ENCODE results near the gene KCTD16. TPM values are rescaled to one million over a fixed set of nuclear protein-coding genes. Genes with fewer than 3 reads are reported as not detected.

The KCTD16 gene
- total RNA-seq, 2 donors from 2014 or later = 0.14 to 0.62 TPM

- H3K36me3 ChIP-seq = no peaks in the 10 kb centered on the region
- no peaks in the 10 kb centered on the region for H3K9me3 ChIP-seq
- no peak for DNase-seq (ENCODE audit: low spot score)
- H3K4me1 ChIP-seq (replicated peaks) = no peaks in the 10 kb centered on the region
- H3K4me3 ChIP-seq = no peak overlapping the region
- intact Hi-C loops (cut with DNase I) = no loop called here
- no peak overlapping the region for H3K27ac ChIP-seq
- no peaks in the 10 kb centered on the region for H3K27me3 ChIP-seq (replicated peaks; ENCODE audit: insufficient read depth)
- TF ChIP-seq POLR2A (IDR thresholded peaks at IDR 0.05) (no peak), POLR2AphosphoS5 (IDR thresholded peaks at IDR 0.05) (no peak), CTCF (IDR thresholded peaks at IDR 0.05) (no peak)
Measured at GRCh38 chr5:144292029-144292428, 121.4 kb downstream of the KCTD16 start.

GRCh38 chr5:144295284-144295683 is 124.6 kb downstream of the KCTD16 start:
- no peaks in the 10 kb centered on the region for H3K9me3 ChIP-seq
- no peaks in the 10 kb centered on the region for H3K27me3 ChIP-seq (replicated peaks; ENCODE audit: insufficient read depth)
- no peaks in the 10 kb centered on the region for H3K36me3 ChIP-seq
- intact Hi-C loops (cut with DNase I) = no loop called here
- DNase-seq (ENCODE audit: low spot score) = no peak
- no peak overlapping the region for H3K27ac ChIP-seq
- no peaks in the 10 kb centered on the region for H3K4me1 ChIP-seq (replicated peaks)
- no peak for TF ChIP-seq POLR2A (IDR thresholded peaks at IDR 0.05)
- no peak for TF ChIP-seq CTCF (IDR thresholded peaks at IDR 0.05)
- TF ChIP-seq POLR2AphosphoS5 (IDR thresholded peaks at IDR 0.05) = no peak
- H3K4me3 ChIP-seq = no peak overlapping the region

- TF ChIP-seq CTCF (IDR thresholded peaks at IDR 0.05) (no peak), POLR2AphosphoS5 (IDR thresholded peaks at IDR 0.05) (no peak), POLR2A (IDR thresholded peaks at IDR 0.05) (no peak)
- Histone ChIP-seq H3K27me3 (replicated peaks; ENCODE audit: insufficient read depth) (no peaks in the 10 kb centered on the region), H3K27ac (no peak overlapping the region), H3K4me3 (no peak overlapping the region), H3K4me1 (replicated peaks) (no peaks in the 10 kb centered on the region), H3K36me3 (no peaks in the 10 kb centered on the region), H3K9me3 (no peaks in the 10 kb centered on the region)
- DNase-seq (ENCODE audit: low spot score) = no peak
- 94% methylated on average over 3 of the region's 3 CpGs for WGBS
- intact Hi-C loops (cut with DNase I) = no loop called here
Measured at GRCh38 chr5:144297081-144297480, 126.4 kb downstream of the KCTD16 start.

GRCh38 chr5:144298658-144299057 is 128.0 kb downstream of the KCTD16 start:
- no peak overlapping the region for H3K4me3 ChIP-seq
- H3K36me3 ChIP-seq = no peaks in the 10 kb centered on the region
- 81% methylated on average over 3 of the region's 3 CpGs for WGBS
- H3K27me3 ChIP-seq (replicated peaks; ENCODE audit: insufficient read depth) = no peaks in the 10 kb centered on the region
- H3K9me3 ChIP-seq = no peaks in the 10 kb centered on the region
- no peaks in the 10 kb centered on the region for H3K4me1 ChIP-seq (replicated peaks)
- intact Hi-C loops (cut with DNase I) = no loop called here
- DNase-seq (ENCODE audit: low spot score) = no peak
- TF ChIP-seq POLR2AphosphoS5 (IDR thresholded peaks at IDR 0.05) (no peak), POLR2A (IDR thresholded peaks at IDR 0.05) (no peak), CTCF (IDR thresholded peaks at IDR 0.05) (no peak)
- no peak overlapping the region for H3K27ac ChIP-seq

- Histone ChIP-seq H3K36me3 (no peaks in the 10 kb centered on the region), H3K27me3 (replicated peaks; ENCODE audit: insufficient read depth) (no peaks in the 10 kb centered on the region), H3K4me1 (replicated peaks) (no peaks in the 10 kb centered on the region), H3K4me3 (no peak overlapping the region), H3K27ac (no peak overlapping the region), H3K9me3 (no peaks in the 10 kb centered on the region)
- no peak for DNase-seq (ENCODE audit: low spot score)
- intact Hi-C loops (cut with DNase I) = no loop called here
- 89% methylated on average over 3 of the region's 3 CpGs for WGBS
- TF ChIP-seq POLR2AphosphoS5 (IDR thresholded peaks at IDR 0.05) (no peak), CTCF (IDR thresholded peaks at IDR 0.05) (no peak), POLR2A (IDR thresholded peaks at IDR 0.05) (no peak)
Measured at GRCh38 chr5:144304688-144305087, 134.0 kb downstream of the KCTD16 start.

Data from prostate gland (tissue), 2 donors.